Measurements from ENCODE around the gene KNG1.

KNG1 gene

GRCh38 chr3:186713499-186713898 is 3.7 kb upstream of the KNG1 start:
- no peak for DNase-seq

DNA sequence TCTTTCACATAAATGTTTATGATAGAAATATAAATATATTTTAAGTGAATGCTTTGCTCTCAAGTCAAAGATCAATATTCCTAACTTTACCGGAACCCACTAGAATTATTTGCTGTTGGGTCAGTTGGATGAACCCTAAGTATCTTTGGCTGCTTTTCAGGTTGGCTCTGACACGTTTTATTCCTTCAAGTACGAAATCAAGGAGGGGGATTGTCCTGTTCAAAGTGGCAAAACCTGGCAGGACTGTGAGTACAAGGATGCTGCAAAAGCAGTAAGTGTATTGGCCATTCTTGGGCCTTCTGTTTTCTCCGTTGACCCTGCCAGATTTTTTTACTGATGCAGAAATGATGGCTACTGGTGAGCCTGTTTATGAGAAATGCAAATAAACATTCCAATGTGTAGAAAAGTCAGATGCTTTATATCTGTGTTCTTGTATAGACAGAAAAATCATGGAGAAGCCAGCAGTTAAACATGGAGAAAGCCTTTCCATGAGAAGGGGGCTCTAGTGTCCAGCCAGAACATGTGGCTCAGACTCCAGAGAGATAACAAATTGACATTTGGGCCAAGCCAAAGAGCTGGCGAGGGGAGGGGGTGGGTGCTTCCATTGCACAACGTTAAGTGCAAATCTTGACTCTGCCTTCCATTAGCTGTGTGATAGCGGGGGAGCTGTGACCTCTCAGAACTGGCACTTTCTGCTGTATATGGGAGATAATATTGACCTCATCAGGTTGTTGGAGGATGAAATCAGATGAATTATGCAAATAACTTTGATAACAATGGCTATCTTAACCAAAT is 3.0 kb downstream of the KNG1 start:
- DNase-seq: no peak

DNA sequence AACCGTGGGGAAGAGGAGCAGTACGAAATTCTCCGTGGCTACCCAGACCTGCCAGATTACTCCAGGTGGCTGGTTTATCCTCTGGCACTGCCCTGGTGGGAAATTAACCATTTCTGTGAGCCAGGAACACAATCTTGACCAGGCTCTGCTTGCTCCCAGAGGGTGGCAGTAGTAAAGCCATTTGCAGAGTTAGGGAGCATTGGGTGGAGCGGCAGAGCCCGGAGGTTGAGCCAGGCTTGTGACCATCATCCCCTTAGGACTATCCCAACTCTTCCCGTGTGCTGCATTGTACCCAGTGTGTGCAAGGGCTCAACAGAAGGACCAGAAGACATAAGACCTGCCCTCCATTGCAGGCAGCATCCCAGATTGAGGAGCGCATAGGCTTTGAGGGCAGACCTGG is 5.3 kb downstream of the KNG1 start:
- DNase-seq: no peak

DNA sequence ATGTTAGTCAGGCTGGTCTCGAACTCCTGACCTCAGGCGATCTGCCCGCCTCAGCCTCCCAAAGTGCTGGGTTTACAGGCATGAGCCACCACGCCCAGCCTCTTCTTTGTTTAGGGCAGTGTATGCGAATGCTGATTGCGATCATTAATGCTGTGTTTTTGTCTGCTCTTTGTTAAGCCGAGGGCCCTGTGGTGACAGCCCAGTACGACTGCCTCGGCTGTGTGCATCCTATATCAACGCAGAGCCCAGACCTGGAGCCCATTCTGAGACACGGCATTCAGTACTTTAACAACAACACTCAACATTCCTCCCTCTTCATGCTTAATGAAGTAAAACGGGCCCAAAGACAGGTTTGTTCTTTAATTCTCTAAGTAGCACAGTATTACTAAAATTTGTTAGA is 7.8 kb downstream of the KNG1 start:
- DNase-seq: no peak

DNA sequence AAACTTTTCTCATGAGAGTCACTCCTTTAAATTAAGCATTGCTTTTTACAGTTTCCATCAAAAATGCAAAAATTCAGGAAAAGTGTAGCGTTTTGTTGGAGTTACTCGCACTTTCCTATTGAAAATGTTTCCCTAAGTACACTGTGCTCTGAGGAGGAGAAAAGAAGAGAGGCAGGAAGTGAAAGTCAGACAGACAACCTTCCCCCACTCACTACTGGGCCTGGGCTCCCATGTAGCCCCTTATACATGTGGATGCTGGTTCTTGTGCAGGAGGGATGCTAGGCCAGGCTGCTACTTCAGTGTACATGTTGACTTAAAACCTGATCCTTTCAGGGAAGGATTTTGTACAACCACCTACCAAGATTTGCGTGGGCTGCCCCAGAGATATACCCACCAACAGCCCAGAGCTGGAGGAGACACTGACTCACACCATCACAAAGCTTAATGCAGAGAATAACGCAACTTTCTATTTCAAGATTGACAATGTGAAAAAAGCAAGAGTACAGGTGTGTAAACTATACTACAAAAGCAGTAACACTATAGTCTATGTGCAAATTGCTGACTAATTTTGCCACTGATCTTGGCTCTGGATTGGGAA is 15.1 kb downstream of the KNG1 start:
- no peak for DNase-seq

DNA sequence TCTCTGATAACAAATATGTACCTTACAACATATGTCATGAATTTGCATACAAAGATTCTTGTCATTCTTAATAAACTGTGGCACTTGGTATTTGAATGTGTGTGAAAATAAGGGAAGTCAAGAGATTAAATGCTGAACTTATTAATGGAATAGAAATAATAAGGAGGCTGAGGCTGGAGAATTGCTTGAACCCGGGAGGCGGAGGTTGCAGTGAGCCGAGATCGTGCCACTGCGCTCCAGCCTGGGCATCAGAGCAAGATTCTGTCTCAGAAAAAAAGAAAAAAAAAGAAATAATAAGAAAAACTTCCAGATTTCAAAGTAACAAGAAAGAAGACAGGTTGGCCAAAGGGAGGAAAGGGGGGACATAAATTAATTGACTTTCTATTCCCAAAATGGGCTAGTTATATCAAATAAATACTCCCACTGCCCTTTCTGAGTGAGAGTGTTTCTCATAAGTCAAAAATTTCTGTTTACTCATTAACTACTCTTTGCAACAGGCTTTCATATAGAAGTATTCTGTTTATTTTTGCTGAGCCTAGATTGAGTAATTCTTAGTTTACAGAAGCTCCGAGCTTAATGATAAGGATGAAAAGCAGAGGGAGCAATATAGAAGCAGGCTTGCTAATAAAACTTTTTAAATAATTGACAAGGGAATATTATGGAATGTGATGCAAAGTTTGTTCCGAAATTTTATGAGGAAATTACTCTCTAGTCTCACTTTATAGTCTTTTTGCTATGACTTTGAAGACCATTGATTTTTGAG is 25.6 kb downstream of the KNG1 start:
- no peak for DNase-seq

DNA sequence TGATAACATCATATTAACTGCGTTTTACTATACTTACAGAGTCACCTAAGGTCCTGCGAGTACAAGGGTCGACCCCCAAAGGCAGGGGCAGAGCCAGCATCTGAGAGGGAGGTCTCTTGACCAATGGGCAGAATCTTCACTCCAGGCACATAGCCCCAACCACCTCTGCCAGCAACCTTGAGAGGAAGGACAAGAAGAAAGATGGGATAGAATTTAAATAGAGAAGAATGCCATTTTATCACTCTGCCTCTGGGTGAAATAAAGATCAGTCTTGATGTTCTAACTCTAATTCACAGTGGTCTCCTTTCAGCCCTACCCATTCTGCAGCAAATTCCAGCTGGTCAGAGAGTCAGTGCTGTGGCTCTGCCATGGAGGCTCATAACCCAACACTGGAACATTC is 26.5 kb downstream of the KNG1 start:
- no peak for DNase-seq

DNA sequence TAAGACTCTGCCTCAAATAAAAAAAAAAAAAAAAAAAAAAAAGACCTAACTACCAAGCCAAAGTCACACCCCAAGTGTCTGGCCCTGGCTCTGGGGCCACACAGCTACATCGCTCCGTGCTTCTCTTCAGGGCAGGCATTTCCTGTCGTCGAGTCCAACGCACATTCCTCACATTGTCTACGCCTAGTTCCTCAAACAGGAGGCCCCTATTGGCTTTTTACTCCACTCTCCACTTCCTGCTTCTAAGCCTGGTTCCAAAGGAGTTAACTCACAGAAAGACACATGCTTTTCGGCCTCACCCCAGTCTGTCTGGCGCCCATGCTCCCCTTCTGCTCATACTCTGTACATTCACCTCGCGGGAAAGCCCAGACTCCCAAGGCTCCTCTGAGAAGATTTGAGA is 28.8 kb downstream of the KNG1 start:
- DNase-seq: no peak

- no peak for DNase-seq
Observed at GRCh38 chr3:186750316-186750715, 33.2 kb downstream of the KNG1 start.

DNA sequence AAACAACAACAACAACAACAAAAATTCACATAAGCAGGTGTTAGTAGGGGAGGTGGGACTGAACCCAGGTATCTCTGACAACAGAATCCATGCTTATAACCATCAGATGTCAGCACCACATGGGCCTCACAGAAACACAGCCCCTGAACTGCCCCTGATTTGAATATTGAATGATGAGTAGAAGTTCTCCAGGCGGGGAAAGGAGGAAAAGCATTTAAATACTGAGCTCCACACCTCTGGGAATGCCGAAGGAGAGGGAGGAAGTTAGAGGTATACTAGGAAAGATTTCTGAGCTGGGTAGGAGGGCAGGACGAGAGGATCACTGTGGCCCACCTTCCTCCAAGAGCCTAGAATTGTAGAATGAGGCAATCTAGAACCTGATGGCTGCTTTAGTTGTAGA is 34.3 kb downstream of the KNG1 start:
- no peak for DNase-seq

DNA sequence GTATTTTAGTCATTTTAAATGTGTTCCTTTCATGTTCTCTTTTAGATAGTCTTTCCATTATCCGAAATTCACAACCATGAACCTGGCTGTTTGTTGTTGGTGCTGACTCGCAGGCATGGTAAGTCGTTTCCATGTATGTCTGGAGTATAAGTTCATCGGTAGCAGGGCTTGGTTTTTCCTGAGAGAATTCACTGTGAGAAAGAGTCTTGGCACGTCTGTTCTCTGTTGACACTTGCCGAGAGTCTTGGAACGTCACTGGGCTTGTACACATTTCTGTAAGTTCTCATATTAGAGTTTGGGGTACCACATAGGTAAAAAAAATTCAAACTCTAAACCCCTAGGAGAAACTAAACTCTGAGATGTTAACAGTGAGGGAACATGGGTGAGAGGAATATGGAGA is 36.8 kb downstream of the KNG1 start:
- no peak for DNase-seq

DNA sequence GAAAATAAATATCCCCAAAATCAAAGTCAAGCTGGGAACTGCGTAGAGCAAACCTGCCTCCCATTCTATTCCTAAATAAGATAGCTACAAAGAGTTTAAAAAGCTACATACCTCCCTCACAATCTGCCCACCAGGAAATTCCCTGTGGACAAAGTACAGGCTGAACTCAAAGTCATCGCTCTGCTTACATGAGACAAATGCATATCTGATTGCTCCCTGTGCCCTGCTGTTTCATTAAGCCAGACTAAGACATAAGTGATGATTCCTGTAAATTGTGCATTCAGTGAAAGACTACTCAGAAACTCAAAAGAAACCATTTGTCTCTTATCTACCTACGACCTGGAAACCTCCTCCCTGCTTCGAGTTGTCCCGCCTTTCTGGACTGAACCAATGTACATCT is 37.7 kb downstream of the KNG1 start:
- DNase-seq: no peak

DNA sequence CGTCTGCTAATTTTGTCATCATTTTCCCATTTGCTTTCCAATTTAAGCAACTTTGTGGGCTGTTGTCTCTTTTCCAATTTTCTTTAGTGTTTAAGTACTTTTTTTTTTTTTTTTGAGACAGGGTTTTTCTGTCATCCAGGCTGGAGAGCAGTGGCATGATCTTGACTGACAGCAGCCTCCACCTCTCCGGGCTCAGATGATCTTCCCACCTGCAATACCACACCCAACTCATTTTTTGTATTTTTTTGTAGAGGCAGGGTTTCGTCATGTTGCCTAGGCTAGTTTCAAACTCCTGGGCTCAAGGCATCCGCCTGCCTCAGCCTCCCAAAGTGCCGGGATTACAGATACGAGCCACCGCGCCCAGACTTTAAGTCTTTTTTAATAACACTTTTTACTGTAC is 40.1 kb downstream of the KNG1 start:
- DNase-seq: no peak

- no peak for DNase-seq
Observed at GRCh38 chr3:186757686-186758220, 40.6 kb downstream of the KNG1 start.

DNA sequence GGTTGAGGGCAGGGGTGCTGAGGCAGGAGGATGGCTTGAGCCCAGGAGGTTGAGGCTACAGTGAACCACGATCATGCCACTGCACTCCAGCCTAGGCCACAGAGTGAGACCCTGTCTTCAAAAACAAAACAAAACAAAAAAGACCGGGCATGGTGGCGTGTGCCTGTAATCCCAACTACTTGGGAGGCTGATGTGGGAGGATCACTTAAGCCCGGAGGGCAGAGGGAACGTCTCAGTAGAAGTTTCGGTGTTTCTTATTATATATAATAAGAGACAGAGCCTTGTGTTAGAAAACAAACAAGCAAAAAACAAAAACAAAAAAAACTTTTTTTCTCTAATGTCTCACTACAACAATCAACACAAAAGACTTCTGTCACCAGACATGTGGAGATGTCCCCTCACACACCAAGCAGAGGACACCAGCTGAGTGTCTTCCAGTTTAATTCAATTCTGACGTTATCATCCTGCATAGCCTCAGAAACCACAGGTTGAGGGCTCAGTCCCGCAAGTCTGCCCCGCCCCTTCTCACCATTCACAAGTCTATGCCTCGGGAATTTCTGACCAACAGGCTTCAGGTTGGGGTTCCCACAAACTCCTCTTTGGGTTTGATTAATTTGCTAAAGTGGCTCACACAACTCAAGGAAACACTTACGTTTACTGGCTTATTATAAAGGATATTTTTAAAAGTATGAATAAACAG is 42.2 kb downstream of the KNG1 start:
- DNase-seq: no peak

DNA sequence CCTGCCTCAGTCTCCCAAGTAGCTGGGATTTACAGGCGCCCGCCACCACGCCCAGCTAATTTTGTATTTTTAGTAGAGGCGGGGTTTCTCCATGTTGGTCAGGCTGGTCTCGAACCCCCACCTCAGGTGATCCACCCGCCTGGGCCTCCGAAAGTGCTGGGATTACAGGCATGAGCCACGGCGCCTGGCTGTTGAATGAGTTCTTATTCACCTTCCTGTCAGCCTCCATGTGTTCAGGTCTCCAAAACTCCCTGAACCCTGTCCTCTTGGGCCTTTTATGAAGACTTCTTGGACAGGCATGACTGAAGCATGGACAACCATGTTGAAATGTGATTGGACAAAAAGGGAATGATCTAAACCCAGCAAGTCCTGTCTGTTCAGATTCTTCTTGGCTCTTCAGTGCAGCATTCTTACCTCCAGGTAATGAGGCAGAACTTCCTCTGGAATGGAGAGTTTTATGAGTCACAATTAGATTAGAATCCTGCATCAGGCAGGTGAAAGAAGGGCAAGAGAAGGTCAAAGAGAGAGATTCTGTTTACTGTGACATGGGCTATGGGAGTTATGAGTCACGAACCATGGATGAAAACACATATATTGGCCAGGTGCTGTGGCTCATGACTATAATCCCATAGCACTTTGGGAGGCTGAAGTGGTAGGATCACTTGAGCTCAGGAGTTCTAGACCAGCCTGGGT is 43.1 kb downstream of the KNG1 start:
- DNase-seq: no peak

GRCh38 chr3:186760897-186761447 is 43.8 kb downstream of the KNG1 start:
- no peak for DNase-seq

- no peak for DNase-seq
Observed at GRCh38 chr3:186772281-186772694, 55.1 kb downstream of the KNG1 start.

GRCh38 chr3:186772701-186773417 is 55.7 kb downstream of the KNG1 start:
- DNase-seq: peak; percentile 64

DNA sequence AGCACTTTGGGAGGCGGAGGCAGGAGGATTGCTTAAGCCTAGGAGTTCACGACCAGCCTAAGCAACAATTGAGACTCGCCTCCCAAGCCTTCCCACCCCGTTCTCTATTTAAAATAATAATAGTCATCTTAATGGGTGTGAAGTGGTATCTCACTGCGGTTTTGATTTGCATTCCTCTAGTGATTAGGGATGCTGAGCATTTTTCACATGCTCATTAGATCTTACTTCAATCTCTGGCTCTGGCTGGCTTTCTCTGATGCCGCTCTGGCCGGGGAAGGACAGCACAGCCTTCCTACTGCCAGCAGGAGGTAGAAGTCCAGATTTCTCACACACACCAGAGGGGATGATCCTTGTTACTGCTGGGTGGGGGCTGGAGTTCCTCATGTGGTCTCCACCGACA is 58.8 kb downstream of the KNG1 start:
- DNase-seq: no peak

DNA sequence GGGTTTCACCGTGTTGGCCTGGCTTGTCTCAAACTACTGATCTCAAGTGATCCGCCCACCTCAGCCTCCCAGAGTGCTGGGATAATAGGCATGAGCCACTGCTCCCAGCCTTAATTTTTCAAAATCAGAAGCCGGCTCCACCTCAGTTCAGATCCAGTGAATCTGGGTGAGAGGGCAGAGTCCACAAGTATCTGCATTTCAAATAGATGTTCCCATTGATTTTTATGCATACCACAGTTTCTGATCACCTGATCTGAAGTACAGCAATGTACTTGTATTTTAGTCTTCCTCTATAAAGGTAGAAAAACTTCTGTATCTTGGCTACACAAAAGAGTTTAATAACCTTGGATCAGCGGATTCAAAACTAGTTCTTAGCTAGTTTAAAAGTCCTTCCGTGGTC is 62.0 kb downstream of the KNG1 start:
- no peak for DNase-seq

All from CD4-positive, alpha-beta T cell treated with Interleukin-12 subunit alpha and Interleukin-12 subunit beta, for 1 hour (primary cell).